ENCODE measurements around the gene ARID1B.

ARID1B gene

DNA sequence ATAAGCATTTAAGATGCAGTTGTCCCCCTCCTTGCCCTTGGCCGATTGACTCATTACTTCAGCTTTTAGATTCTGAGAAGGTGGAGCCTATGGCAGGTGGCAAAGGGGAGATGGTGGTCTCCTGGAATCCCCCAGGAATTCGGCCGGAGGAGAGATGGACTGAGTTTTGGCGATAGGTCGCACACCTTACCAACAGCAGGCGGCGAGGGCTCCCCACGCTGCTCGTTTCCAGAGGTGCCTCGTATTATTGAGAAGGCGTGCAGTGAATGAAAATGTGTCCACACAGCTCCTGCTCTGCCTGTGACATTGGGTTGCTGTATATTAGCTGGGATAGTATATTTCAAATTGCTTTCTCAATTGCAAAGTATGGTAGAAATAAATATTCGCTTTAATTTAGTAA, 224.5 kb downstream of the ARID1B start:
- DNase-seq, result no peak

DNA sequence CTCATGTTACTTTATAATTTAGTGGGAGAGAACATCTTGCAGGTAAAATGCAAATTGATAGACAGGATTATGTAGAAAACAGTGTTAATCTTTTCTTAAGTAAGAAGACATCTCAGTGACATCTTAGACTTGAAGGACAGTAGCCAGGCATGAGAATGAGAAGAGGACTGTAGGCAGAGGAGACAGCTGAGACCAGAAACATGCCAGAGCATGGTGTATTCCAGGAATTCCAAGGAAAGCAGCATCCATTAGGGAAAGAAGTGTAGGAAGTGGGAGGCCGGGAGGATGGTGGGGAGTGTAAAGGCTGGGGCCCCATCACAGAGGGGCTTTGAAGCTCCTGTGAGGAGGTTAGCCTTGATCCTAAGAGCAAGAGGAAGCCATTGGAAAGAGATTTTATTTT, 225.6 kb downstream of the ARID1B start:
- no peak for DNase-seq

- no peak for DNase-seq
These were observed 228.8 kb downstream of the ARID1B start for GRCh38 chr6:157005940-157006339.

DNA sequence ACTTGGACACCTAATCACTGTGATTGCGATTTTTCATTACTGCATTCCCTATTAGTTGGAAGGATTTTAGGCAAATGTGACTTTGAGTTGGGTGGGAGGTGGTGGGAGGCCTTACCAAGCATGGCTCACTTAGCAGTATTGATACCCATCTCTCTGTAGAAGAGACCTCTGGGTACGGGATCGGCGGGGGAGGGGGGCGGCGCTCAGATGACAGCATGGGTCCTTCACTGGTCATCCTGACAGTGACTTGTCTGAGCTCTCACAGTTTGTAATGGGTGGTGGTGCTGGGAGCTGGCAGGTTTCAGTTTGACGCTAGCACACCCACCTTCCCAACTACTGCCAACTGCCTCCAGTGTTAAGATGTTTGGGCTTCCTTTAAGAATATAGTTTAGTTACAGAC, 231.4 kb downstream of the ARID1B start:
- DNase-seq, result no peak

DNA sequence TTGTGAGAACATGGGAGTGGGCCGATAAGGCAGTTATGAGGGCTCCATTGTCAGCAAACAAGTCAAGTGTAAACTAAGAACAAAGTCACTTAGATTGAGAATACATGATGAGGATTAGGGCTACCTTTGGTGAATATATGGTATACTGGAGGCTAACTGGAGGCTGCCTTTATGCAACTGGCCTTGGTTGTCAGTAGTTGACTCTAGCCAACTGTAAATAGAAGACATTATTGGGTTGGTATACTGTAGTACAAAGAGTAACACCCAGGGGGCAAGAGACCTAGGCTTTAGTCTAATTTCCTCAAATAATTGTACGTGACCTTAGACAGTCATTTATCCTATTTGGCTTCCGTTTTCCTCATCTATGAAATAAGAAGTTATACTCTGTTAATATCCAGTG, 235.2 kb downstream of the ARID1B start:
- DNase-seq, result no peak

- peak; percentile 24 for DNase-seq
These were observed 236.6 kb downstream of the ARID1B start for GRCh38 chr6:157013649-157014304.

- DNase-seq, result peak; percentile 74
These were observed 237.7 kb downstream of the ARID1B start for GRCh38 chr6:157014871-157015270.

GRCh38 chr6:157017022-157017421, 239.8 kb downstream of the ARID1B start:
- no peak for DNase-seq

DNA sequence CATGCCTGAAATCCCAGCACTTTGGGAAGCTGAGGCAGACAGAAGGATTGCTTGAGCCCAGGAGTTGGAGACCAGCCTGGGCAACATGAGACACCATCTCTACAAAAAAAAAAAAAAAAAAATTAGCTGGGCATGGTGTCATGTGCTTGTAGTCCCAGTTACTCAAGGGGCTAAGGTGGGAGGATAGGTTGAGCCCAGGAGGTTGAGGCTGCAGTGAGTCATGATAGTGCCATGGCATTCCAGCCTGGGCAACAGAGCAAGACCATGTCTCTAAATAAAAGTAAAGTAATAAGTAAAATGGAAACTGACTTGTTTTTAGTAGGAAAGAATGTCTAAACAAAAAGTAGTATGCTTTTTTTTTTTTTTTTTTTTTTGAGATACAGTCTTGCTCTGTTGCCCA, 240.7 kb downstream of the ARID1B start:
- no peak for DNase-seq

GRCh38 chr6:157019115-157019641, 242.0 kb downstream of the ARID1B start:
- peak; percentile 70 for DNase-seq

DNA sequence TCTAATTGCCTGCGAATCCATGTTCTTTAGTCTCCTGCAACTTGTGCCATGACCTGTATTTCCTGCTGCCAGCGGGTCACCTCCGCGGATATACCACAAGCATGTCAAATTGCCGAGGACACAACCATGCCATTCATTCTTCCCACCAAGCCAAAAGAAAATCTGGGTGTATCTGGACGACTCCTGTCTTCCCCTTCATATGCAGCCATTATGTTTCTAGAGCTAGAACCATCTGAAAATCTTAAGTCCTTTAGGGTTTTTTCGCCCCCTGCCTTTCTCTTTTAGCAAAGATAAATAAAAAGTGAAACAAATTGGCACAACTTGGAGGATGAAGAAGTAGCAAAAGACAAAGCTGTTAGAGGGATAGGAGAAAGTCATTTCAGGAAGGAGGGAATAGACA, 242.6 kb downstream of the ARID1B start:
- no peak for DNase-seq

DNA sequence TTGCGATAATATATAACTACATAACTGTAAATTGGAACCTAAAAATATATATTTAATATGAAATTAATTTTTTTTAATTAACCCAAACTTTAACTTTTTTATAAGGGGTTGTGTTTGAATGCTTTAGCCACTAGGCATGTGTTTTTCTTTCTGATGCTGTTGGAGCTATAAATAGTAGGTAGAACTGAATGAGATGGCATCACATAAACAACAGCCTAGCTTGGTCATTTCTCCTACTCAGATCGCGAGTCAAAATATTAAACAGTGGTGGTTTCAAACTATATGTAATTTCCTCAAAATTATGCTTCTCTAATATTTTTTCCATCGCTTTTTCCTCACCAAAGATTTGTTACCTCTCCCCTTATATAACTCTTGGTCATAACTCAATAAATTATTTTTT, 243.2 kb downstream of the ARID1B start:
- peak; percentile 38 for DNase-seq

GRCh38 chr6:157020881-157021343, 243.7 kb downstream of the ARID1B start:
- peak; percentile 81 for DNase-seq

DNA sequence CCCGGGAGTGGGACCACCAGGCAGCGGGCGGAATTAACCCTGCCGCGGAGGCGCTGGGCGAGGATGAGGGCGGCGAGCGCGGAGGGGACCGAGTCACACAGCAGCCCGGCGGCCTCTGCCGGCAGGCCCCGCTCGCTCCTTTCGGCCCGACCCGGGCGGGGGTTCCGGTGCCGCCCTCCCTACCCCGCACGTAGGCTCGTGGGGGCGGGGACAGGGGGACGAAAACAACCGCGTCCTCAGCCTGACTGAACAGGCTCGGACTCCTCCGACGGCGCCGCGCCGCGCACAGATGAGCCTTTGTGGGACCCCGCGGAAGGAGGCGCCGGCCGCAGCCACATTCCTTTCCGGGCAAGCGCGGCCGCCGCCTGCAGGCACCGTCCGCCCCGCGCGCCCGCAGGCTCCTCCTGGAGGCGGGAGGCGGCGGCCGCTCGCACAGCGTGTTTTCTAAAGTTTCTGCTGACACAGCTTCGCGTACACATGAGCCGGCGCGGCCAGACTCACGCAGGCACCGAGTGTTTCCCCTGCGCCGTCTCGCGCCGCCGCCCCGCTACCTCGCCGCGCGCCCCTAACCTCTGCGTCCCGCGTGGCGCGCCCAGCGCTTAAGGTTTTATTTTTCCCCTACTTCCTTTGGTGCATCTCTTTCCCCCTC, 244.3 kb downstream of the ARID1B start:
- DNase-seq, result peak; percentile 93

GRCh38 chr6:157021993-157022740, 245.0 kb downstream of the ARID1B start:
- peak; percentile 93 for DNase-seq

DNA sequence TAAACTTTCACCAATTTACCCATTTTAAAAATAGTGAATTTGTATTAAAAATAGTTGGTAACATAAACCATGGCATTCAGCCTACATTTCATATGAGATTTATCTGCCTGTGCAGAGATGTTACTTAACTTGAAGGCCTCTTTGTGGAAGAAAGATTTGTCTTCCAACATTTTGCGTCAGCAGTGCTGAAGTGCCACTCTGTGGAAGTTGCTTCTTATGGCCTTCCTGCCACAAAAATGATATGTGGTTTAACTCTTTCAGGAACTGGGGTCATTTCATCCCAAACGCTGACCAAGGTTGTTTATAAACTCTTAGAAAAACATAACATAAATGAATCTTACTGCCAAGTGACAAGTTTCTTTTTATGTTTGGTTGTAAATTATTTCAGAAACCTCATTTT, 246.8 kb downstream of the ARID1B start:
- no peak for DNase-seq

- no peak for DNase-seq
These were observed 247.6 kb downstream of the ARID1B start for GRCh38 chr6:157024745-157025144.

- DNase-seq, result no peak
These were observed 248.3 kb downstream of the ARID1B start for GRCh38 chr6:157025437-157025836.

GRCh38 chr6:157029980-157030690, 253.0 kb downstream of the ARID1B start:
- no peak for DNase-seq

GRCh38 chr6:157030755-157031154, 253.6 kb downstream of the ARID1B start:
- DNase-seq, result no peak

DNA sequence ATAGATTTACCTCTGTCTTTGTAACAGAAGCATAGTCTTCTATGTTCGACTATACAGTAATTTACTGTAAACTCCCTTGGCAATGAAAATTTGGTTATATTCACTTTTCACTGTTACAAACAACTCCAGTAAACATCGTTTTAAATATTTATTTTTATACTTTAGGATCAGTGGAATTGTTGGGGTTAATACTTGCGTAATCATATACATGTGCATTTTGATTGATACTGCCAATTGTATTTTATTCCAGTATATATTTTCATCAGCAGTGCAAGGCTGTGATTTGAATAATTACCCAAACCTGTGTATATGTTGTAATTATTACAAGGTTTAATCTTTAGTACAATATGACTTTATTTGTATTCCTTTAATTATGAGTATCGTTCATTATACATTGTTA, 255.7 kb downstream of the ARID1B start:
- DNase-seq, result no peak

DNA sequence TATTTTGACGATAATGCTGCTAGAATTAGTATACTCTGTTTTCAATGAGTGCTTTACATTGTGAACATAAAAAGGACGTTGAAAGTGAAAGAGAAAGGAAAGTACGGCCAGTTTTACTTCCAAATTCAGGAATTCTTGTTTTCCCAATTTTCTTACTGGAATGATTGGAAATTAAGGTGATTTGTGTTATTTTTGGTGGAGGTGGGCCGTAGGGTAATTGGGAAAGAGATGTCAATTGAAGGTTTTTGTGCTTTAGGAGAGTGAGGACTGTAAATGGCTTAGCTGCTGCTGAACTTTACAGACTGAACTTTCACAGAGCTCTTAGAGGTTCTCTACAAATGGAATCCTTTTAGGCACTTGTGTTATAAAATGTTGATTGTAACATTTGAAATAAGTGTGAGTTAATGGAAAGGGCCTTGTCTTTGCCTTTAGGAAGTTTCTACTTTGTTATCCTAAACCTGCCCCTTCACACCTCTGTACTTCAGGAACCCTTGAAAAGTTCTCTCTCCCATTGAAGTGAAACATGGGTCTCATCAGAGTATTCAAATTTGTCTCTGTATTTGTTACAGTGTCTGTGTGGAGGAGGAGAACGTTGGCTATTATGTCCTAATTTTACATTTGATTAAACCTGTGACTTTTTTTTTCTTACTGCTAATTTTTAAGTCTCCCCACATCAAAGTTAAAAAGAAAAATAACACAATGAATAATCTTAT, 256.4 kb downstream of the ARID1B start:
- no peak for DNase-seq
